HepG2 (cell line): ENCODE data around the gene PSENEN. TPM values are rescaled to one million over a fixed set of nuclear protein-coding genes. Genes with fewer than 3 reads are reported as not detected.

Source experiments
- HOXD1 ChIP-seq: sonication (generic); formaldehyde crosslinking; IDR thresholded peaks from 2 replicates; pipeline ENCODE4 v1.5.0; 2020; ENCODE audit warnings: missing genetic modification reagents
- MEIS1 ChIP-seq: sonication (generic); formaldehyde crosslinking; IDR thresholded peaks from 2 replicates; pipeline ENCODE4 v1.9.0; 2021; ENCODE audit warnings: mild to moderate bottlenecking, missing genetic modification reagents, moderate library complexity, borderline replicate concordance
- POLR2G ChIP-seq: fragments of 200-400 bp; formaldehyde crosslinking; IDR thresholded peaks from 2 replicates; pipeline ENCODE4 v1.6.1; 2018; ENCODE audit warnings: mild to moderate bottlenecking, low read depth, low read length, moderate library complexity
- PPARG ChIP-seq: conservative IDR thresholded peaks from 2 replicates; pipeline ENCODE4 v1.6.1; 2016; ENCODE audit warnings: missing biosample characterization, missing genetic modification reagents
- RFXANK ChIP-seq: IDR thresholded peaks from 2 replicates; pipeline ENCODE4 v1.6.1; 2016
- ZNF124 ChIP-seq: sonication (generic); formaldehyde crosslinking; IDR thresholded peaks from 2 replicates; pipeline ENCODE4 v1.4.0; 2020; ENCODE audit warnings: missing genetic modification reagents
- ZNF33A ChIP-seq: sonication (generic); formaldehyde crosslinking; IDR thresholded peaks from 2 replicates; pipeline ENCODE4 v1.5.1; 2020; ENCODE audit warnings: missing genetic modification reagents, mild to moderate bottlenecking, moderate library complexity, borderline replicate concordance
- ZNF644 ChIP-seq: IDR thresholded peaks from 2 replicates; pipeline ENCODE4 v1.6.1; 2016; ENCODE audit warnings: low read depth
- polyA plus RNA-seq, 8 experiments: library from polyadenylated mRNA; depleted of rRNA in 3 of 8; stranded (reverse) in 7 of 8; unstranded in 1 of 8; fragments of >200 nt; fragmentation: Illumina TruSeq in 4 of 8; extraction: Trizol in 4 of 8; gene quantifications; 2 replicates each; pipeline versions ENCODE4 v1.2.1 to v1.2.3, GENCODE V29; 2011 to 2016; ENCODE audit warnings: low read depth in 4 of 8, missing spikeins in 1 of 8, mixed read lengths in 1 of 8; ENCODE audit not compliant: insufficient read depth in 1 of 8
- total RNA-seq, 5 experiments: library from RNA; depleted of rRNA; stranded (reverse); fragments of >200 nt; fragmentation: Illumina TruSeq; extraction: Trizol; gene quantifications; 2 replicates each; pipeline ENCODE4 v1.2.3, GENCODE V29; 2016; ENCODE audit warnings: low read depth in 1 of 5
- TF ChIP-seq, protein P1 (sequence below): sonication (generic); formaldehyde crosslinking; IDR thresholded peaks from 2 replicates; pipeline ENCODE4 v1.5.0; 2020; ENCODE audit warnings: missing genetic modification reagents
- TF ChIP-seq, protein P2 (sequence below): sonication (generic); formaldehyde crosslinking; IDR thresholded peaks from 2 replicates; pipeline ENCODE4 v1.5.0; 2020; ENCODE audit warnings: missing genetic modification reagents
- TF ChIP-seq, protein P3 (sequence below): sonication (generic); formaldehyde crosslinking; IDR thresholded peaks from 2 replicates; pipeline ENCODE4 v1.4.0; 2020; ENCODE audit warnings: missing genetic modification reagents, borderline replicate concordance
- TF ChIP-seq, protein P4 (sequence below): sonication (generic); formaldehyde crosslinking; conservative IDR thresholded peaks from 2 replicates; pipeline ENCODE4 v1.4.0; 2020; ENCODE audit warnings: missing genetic modification reagents
- TF ChIP-seq, protein P5 (sequence below): sonication (generic); formaldehyde crosslinking; IDR thresholded peaks from 2 replicates; pipeline ENCODE4 v1.4.0; 2020; ENCODE audit warnings: mild to moderate bottlenecking, missing genetic modification reagents

Gene PSENEN
- total and polyA plus RNA-seq, 2 of the 13 experiments (the other 11 are each of a cell fraction or from before 2014, with no cell fraction given) = 16.9 to 34.2 TPM

DNA sequence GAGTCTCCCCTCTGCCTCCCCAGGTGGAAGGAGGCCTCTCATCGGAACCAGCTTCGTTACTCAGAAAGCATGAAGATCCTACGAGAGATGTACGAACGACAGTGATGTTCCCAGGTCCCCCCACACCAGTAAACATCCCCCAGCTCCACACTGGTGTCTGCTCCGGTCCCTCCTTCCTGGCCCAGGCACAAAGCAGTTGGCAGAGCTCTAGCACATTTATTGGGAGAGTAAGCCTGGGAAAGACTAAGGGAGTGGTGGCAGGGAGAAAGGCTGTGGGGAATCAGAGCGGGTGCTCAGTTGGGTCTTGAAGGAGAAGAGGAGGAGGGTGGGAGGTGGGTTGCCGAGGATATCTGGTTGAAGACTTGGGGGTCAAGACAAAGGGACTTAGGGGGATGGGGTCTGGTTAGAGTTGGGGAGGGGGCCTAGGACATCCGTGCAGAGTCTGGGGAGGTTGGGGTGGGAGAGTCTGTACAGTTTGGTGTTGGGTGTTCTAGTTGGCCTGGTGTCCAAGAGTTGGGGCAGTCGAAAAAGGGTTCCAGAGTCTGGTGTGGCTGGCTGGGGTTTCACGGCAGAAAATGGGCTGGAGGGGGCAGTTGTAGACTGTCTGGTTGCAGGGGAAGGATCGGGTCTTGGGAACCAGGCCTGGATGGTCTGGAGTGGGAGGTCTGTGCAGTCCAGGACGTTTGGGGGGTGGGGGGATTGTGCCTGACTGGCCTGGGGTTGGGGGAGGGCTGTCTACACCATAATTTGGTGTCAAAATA lies 9.1 kb downstream of the PSENEN start (continued):
- TF ChIP-seq, protein P1, sequence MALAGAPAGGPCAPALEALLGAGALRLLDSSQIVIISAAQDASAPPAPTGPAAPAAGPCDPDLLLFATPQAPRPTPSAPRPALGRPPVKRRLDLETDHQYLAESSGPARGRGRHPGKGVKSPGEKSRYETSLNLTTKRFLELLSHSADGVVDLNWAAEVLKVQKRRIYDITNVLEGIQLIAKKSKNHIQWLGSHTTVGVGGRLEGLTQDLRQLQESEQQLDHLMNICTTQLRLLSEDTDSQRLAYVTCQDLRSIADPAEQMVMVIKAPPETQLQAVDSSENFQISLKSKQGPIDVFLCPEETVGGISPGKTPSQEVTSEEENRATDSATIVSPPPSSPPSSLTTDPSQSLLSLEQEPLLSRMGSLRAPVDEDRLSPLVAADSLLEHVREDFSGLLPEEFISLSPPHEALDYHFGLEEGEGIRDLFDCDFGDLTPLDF (CRISPR knock-in tag) = no peak
- no peak for TF ChIP-seq MEIS1 (CRISPR knock-in tag)
- TF ChIP-seq, protein P2, sequence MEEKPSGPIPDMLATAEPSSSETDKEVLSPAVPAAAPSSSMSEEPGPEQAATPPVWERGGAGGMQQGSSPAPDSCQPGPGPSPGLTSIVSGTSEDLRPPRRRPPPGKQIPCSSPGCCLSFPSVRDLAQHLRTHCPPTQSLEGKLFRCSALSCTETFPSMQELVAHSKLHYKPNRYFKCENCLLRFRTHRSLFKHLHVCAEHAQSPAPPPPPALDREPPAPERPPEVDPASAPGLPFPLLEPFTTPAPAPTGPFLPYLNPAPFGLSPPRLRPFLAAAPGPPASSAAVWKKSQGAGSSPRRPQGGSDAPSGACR = no peak
- TF ChIP-seq, protein P3, sequence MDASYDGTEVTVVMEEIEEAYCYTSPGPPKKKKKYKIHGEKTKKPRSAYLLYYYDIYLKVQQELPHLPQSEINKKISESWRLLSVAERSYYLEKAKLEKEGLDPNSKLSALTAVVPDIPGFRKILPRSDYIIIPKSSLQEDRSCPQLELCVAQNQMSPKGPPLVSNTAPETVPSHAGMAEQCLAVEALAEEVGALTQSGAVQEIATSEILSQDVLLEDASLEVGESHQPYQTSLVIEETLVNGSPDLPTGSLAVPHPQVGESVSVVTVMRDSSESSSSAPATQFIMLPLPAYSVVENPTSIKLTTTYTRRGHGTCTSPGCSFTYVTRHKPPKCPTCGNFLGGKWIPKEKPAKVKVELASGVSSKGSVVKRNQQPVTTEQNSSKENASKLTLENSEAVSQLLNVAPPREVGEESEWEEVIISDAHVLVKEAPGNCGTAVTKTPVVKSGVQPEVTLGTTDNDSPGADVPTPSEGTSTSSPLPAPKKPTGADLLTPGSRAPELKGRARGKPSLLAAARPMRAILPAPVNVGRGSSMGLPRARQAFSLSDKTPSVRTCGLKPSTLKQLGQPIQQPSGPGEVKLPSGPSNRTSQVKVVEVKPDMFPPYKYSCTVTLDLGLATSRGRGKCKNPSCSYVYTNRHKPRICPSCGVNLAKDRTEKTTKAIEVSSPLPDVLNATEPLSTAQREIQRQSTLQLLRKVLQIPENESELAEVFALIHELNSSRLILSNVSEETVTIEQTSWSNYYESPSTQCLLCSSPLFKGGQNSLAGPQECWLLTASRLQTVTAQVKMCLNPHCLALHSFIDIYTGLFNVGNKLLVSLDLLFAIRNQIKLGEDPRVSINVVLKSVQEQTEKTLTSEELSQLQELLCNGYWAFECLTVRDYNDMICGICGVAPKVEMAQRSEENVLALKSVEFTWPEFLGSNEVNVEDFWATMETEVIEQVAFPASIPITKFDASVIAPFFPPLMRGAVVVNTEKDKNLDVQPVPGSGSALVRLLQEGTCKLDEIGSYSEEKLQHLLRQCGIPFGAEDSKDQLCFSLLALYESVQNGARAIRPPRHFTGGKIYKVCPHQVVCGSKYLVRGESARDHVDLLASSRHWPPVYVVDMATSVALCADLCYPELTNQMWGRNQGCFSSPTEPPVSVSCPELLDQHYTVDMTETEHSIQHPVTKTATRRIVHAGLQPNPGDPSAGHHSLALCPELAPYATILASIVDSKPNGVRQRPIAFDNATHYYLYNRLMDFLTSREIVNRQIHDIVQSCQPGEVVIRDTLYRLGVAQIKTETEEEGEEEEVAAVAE (CRISPR knock-in tag) = no peak
- no peak for TF ChIP-seq ZNF124
- no peak for TF ChIP-seq POLR2G
- TF ChIP-seq RFXANK (CRISPR knock-in tag) = no peak
- TF ChIP-seq, protein P4, sequence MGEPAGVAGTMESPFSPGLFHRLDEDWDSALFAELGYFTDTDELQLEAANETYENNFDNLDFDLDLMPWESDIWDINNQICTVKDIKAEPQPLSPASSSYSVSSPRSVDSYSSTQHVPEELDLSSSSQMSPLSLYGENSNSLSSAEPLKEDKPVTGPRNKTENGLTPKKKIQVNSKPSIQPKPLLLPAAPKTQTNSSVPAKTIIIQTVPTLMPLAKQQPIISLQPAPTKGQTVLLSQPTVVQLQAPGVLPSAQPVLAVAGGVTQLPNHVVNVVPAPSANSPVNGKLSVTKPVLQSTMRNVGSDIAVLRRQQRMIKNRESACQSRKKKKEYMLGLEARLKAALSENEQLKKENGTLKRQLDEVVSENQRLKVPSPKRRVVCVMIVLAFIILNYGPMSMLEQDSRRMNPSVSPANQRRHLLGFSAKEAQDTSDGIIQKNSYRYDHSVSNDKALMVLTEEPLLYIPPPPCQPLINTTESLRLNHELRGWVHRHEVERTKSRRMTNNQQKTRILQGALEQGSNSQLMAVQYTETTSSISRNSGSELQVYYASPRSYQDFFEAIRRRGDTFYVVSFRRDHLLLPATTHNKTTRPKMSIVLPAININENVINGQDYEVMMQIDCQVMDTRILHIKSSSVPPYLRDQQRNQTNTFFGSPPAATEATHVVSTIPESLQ (CRISPR knock-in tag) = no peak
- no peak for TF ChIP-seq ZNF33A (CRISPR knock-in tag)
- TF ChIP-seq PPARG (CRISPR knock-in tag) = no peak
- TF ChIP-seq HOXD1 (CRISPR knock-in tag) = no peak
- TF ChIP-seq ZNF644 (CRISPR knock-in tag) = no peak
- TF ChIP-seq, protein P5, sequence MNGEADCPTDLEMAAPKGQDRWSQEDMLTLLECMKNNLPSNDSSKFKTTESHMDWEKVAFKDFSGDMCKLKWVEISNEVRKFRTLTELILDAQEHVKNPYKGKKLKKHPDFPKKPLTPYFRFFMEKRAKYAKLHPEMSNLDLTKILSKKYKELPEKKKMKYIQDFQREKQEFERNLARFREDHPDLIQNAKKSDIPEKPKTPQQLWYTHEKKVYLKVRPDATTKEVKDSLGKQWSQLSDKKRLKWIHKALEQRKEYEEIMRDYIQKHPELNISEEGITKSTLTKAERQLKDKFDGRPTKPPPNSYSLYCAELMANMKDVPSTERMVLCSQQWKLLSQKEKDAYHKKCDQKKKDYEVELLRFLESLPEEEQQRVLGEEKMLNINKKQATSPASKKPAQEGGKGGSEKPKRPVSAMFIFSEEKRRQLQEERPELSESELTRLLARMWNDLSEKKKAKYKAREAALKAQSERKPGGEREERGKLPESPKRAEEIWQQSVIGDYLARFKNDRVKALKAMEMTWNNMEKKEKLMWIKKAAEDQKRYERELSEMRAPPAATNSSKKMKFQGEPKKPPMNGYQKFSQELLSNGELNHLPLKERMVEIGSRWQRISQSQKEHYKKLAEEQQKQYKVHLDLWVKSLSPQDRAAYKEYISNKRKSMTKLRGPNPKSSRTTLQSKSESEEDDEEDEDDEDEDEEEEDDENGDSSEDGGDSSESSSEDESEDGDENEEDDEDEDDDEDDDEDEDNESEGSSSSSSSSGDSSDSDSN (CRISPR knock-in tag) = no peak
